GM23338 (cell line): Measurements from ENCODE around the gene HTR7.

ENCODE experiments used
- CREB1 ChIP-seq: fragments of 250-450 bp; sonication (Bioruptor Pico); IDR thresholded peaks from 2 replicates; pipeline ENCODE4 v1.5.0; 2020; ENCODE audit warnings: low read depth, mild to moderate bottlenecking, moderate library complexity
- CTCF ChIP-seq, 2 experiments: fragments of 200-600 bp in 1 of 2; sonication (generic) in 1 of 2; conservative IDR thresholded peaks; 2 replicates each; pipeline versions ENCODE4 v1.5.1 to v1.6.1; 2016 to 2017; ENCODE audit warnings: antibody characterized with exemption in 2 of 2, low read depth in 2 of 2, mild to moderate bottlenecking in 2 of 2, moderate library complexity in 1 of 2
- EZH2 ChIP-seq: fragments of 200-600 bp; sonication (generic); IDR thresholded peaks from one replicate; pipeline ENCODE4 v1.8.0; 2017; ENCODE audit warnings: antibody characterized with exemption, mild to moderate bottlenecking, low read depth; ENCODE audit not compliant: unreplicated experiment
- EZH2phosphoT487 ChIP-seq: fragments of 200-600 bp; sonication (generic); IDR thresholded peaks from one replicate; pipeline ENCODE4 v1.8.1; 2018; ENCODE audit warnings: antibody characterized with exemption; ENCODE audit not compliant: unreplicated experiment
- JUNB ChIP-seq: IDR thresholded peaks from one replicate; pipeline ENCODE4 v1.6.1; 2016; ENCODE audit warnings: antibody characterized with exemption; ENCODE audit not compliant: unreplicated experiment
- NANOG ChIP-seq: IDR thresholded peaks from 2 replicates; pipeline ENCODE4 v1.6.1; 2016; ENCODE audit warnings: antibody characterized with exemption, borderline replicate concordance
- POLR2AphosphoS5 ChIP-seq: IDR thresholded peaks from 2 replicates; pipeline ENCODE4 v1.6.1; 2016; ENCODE audit warnings: antibody characterized with exemption, low read depth
- REST ChIP-seq: IDR thresholded peaks from one replicate; pipeline ENCODE4 v1.6.1; 2018; ENCODE audit warnings: antibody characterized with exemption; ENCODE audit not compliant: unreplicated experiment
- STAT1 ChIP-seq: IDR thresholded peaks from one replicate; pipeline ENCODE4 v1.6.1; 2016; ENCODE audit warnings: antibody characterized with exemption; ENCODE audit not compliant: unreplicated experiment
- ZNF331 ChIP-seq: fragments of 250-450 bp; sonication (Bioruptor Pico); IDR thresholded peaks from 2 replicates; pipeline ENCODE4 v1.5.0; 2020; ENCODE audit warnings: low read depth, mild to moderate bottlenecking, moderate library complexity
- ZNF462 ChIP-seq: fragments of 250-450 bp; sonication (Bioruptor Pico); IDR thresholded peaks from 2 replicates; pipeline ENCODE4 v1.5.0; 2020; ENCODE audit warnings: mild to moderate bottlenecking, moderate library complexity
- TF ChIP-seq, protein P1 (sequence below): IDR thresholded peaks from 2 replicates; pipeline ENCODE4 v1.6.1; 2016; ENCODE audit warnings: antibody characterized with exemption

DNA sequence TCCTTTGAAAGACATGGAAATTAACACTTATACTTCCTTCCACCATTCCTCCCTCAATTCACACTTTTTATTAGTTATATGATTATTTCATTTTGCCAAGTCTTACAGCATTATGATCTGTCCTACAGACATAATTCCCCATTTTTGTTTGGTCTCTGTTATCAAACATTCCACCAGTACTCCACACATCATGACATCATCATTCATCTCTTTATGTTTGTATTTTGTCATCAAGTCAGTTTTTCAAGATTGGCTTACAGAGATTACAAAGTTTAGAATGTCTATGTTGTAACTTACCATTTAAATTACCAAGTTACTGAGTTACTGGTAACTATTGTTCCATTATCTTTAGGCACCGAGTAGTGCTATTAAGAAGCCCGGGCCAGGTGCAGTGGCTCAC is 150.2 kb downstream of the HTR7 start:
- TF ChIP-seq CTCF (conservative IDR thresholded peaks at IDR 0.05; ENCODE audit: low read depth in 2 of 2) (no peak), EZH2 (no peak), STAT1 (no peak), CREB1 (no peak), POLR2AphosphoS5 (no peak), REST (no peak), EZH2phosphoT487 (no peak), JUNB (no peak), ZNF331 (CRISPR knock-in tag) (no peak), NANOG (no peak), ZNF462 (no peak)
- TF ChIP-seq, protein P1, sequence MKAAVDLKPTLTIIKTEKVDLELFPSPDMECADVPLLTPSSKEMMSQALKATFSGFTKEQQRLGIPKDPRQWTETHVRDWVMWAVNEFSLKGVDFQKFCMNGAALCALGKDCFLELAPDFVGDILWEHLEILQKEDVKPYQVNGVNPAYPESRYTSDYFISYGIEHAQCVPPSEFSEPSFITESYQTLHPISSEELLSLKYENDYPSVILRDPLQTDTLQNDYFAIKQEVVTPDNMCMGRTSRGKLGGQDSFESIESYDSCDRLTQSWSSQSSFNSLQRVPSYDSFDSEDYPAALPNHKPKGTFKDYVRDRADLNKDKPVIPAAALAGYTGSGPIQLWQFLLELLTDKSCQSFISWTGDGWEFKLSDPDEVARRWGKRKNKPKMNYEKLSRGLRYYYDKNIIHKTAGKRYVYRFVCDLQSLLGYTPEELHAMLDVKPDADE: no peak
